HG02840 (cell line): ENCODE results near the gene CCDC14.
"Not testable (repeated sequence)": the region's sequence is repeated elsewhere in the genome, so short reads cannot be mapped to it uniquely, and the experiment has no call there.

Experiments used
- ATAC-seq: cut with Tn5 transposase; IDR thresholded peaks from one replicate; pipeline ENCODE4 v1.9.1; 2021; ENCODE audit warnings: mild to moderate bottlenecking, moderate library complexity, moderate number of reproducible peaks; ENCODE audit not compliant: unreplicated experiment, low FRiP score

The CCDC14 gene

GRCh38 chr3:123919353-123919752, 41.7 kb downstream of the CCDC14 start:
- ATAC-seq: no peak

DNA sequence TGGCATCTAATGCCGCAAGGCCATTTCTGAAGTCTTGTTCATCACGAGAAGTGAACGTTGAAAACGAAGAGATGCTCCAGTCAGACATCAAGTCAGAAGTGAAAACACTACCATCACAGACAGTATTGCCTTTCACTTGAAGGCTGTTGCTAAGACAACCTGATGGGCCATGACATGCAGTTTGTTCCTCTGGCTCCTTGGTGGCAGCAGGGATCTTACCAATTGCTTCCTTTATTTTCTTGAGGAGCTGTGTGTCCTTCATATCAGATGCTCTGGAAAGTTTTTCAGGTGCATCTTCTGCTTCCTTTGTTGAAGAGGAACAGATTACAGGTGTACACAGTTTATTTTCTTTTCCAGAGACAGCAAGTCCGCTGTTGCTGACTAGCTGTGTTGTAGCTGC, 46.2 kb downstream of the CCDC14 start:
- no peak for ATAC-seq

GRCh38 chr3:123909785-123910184, 51.2 kb downstream of the CCDC14 start:
- ATAC-seq: no peak

- ATAC-seq: no peak
Measured at GRCh38 chr3:123907720-123908119, 53.3 kb downstream of the CCDC14 start.

- no peak for ATAC-seq
Measured at GRCh38 chr3:123899300-123899865, 61.6 kb downstream of the CCDC14 start.

DNA sequence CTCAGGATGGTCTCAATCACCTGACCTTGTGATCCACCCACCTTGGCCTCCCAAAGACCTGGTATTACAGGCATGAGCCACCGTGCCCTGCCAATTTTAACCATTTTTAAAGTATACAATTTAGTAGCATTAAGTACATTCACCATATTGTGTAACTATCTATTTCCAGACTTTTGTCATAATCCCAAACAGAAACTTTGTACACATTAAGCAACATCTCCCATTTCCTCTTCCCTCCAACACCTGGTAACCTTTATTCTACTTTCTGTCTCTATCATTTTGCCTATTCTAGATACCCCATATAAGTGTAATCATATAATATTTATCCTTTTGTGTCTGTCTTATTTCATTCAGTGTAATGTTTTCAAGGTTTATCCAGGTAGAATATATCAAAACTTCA, 68.0 kb downstream of the CCDC14 start:
- ATAC-seq: no peak

GRCh38 chr3:123892195-123892594, 68.8 kb downstream of the CCDC14 start:
- ATAC-seq: no peak

GRCh38 chr3:123890991-123891390, 70.0 kb downstream of the CCDC14 start:
- not testable (repeated sequence) for ATAC-seq

- not testable (repeated sequence) for ATAC-seq
Measured at GRCh38 chr3:123890162-123890561, 70.9 kb downstream of the CCDC14 start.

DNA sequence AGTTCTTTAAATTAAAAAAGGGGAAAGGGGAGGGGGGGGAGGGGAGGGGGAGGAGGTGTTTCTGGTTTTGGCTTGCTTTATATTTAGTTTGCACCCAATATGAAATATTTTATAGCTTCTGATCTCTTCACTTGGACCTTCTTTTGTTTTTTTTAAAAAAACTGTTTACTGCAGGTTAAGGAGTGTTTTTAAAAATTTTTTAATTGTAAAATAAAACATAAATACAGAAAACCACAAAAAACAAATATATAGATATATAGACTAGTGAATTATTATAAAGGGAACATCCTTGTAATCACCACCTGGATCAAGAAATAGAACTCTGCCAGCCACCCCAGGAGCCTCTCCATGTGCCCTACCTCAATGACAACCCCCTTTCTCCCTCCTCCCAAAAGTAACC, 76.0 kb downstream of the CCDC14 start:
- ATAC-seq: no peak

- no peak for ATAC-seq
Measured at GRCh38 chr3:123884203-123884831, 76.7 kb downstream of the CCDC14 start, which contains the start of gene MYLK. Gene MYLK, minus strand, starts transcription at chr3:123884332. Its CDS starts 90,491 bp downstream, at chr3:123793841.

DNA sequence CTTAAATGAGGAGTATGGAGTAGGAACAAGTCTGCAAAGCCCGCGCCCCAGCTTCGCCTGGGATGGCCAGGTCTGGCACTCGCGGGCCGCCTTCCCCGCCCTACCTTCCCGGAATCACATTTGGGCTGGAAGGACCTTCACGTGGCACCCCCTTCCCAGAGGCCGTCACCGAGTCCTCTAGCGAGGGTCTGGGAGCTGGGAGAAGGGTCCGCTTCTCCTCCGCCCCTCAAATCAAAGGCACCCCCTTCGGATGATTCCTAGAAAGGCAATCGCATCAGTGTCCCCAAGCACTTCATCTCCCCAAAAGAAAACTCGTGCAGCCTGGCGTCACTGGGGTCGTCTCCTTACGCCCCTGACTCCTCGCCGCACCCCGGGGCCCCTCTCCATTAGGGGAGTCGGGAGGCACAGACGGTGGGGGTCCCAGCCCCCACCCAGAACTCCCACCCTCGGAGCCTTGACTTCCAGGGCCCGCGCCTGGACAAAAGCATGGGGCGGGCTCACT, 77.3 kb downstream of the CCDC14 start:
- no peak for ATAC-seq

- ATAC-seq: no peak
Measured at GRCh38 chr3:123883111-123883510, 77.9 kb downstream of the CCDC14 start.

- ATAC-seq: no peak
Measured at GRCh38 chr3:123881771-123882170, 79.3 kb downstream of the CCDC14 start.

- no peak for ATAC-seq
Measured at GRCh38 chr3:123880998-123881561, 79.9 kb downstream of the CCDC14 start.

- ATAC-seq: no peak
Measured at GRCh38 chr3:123878807-123879206, 82.2 kb downstream of the CCDC14 start.

DNA sequence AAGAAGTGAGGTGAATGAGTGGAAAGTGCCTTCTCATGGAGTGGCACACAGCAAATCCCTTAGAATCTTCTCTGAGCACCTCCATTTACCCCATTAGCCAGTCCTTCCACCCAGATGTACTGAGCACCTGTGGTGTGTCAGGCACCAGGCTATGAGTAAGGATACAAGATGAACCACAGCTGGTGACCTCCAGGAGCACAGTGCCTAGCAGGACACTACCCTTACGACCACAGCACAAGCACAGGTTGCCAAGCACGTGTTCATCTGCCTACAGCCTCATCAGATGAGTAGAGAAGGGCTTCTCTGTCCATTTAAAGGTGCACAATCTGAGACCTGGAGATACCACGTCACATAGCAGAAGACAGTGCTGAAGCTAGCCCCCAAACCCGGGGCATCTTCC, 83.1 kb downstream of the CCDC14 start:
- ATAC-seq: no peak

GRCh38 chr3:123877466-123877865, 83.6 kb downstream of the CCDC14 start:
- ATAC-seq: no peak

- no peak for ATAC-seq
Measured at GRCh38 chr3:123876858-123877257, 84.2 kb downstream of the CCDC14 start.

DNA sequence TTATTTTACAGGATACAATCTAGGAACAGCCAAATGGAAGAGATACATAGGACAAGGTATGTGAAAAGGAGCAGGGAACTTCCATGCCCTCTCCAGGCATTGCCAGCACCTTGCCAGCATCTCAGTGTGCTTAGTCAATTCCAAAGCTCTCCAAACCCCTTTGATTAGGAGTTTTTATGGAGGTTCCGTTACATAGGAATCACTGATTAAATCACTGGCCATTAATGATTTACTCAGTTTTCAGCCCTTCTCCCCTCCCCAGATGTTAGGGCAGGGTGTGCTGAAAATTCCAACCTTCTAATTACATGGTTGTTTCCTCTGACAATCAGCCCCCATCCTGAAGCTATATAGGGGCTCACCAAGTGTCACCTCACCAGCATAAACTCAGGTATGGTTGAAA, 88.4 kb downstream of the CCDC14 start:
- ATAC-seq: no peak

- ATAC-seq: no peak
Measured at GRCh38 chr3:123871946-123872345, 89.1 kb downstream of the CCDC14 start.

- ATAC-seq: no peak
Measured at GRCh38 chr3:123870033-123870432, 91.0 kb downstream of the CCDC14 start.
